ENCODE measurements around the gene TSN. TPM values are rescaled to one million over a fixed set of nuclear protein-coding genes. Genes with fewer than 3 reads are reported as not detected.

TSN gene
- total RNA-seq, 2 experiments from 2014 or later: 49.1 to 50.9 TPM

DNA sequence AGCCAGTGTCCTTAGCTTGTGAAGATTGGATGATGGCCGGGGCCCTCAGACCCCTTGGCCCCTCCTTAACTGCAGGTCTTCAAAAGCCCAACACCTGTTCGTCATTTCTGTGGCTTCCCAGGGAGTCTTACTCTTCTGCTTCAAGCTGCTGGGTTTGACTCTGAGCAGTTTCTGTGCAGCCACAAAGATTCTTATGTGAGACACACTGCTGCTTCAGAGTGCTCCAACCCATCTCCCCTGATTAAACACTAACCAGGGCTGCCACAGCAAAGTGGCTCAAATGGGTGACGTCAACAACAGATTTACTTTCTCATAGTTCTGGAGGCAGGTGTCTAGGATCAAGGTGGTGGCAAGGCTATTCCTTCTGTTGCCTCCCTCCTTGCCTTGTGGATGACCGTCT is 40.8 kb downstream of the TSN start:
- Mint-ChIP-seq H3K4me3 (no peak overlapping the region), H3K4me1 (ENCODE audit: low read depth) (no peaks in the 10 kb centered on the region), H3K9me3 (no peaks in the 10 kb centered on the region), H3K27me3 (peaks cover 31% of the 10 kb centered on the region), H3K36me3 (ENCODE audit: low read depth) (no peaks in the 10 kb centered on the region), H3K27ac (no peak overlapping the region)
- TF ChIP-seq, protein P1, sequence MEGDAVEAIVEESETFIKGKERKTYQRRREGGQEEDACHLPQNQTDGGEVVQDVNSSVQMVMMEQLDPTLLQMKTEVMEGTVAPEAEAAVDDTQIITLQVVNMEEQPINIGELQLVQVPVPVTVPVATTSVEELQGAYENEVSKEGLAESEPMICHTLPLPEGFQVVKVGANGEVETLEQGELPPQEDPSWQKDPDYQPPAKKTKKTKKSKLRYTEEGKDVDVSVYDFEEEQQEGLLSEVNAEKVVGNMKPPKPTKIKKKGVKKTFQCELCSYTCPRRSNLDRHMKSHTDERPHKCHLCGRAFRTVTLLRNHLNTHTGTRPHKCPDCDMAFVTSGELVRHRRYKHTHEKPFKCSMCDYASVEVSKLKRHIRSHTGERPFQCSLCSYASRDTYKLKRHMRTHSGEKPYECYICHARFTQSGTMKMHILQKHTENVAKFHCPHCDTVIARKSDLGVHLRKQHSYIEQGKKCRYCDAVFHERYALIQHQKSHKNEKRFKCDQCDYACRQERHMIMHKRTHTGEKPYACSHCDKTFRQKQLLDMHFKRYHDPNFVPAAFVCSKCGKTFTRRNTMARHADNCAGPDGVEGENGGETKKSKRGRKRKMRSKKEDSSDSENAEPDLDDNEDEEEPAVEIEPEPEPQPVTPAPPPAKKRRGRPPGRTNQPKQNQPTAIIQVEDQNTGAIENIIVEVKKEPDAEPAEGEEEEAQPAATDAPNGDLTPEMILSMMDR (IDR thresholded peaks at IDR 0.05): no peak
- ATAC-seq (ENCODE audit: poor library complexity) (no peak), DNase-seq (no peak)
- H3K27ac ChIP-seq (ENCODE audit: low read depth in 1 of 2, low read length in 2 of 2): no peak overlapping the region
- CTCF ChIA-PET: no interaction called here
- intact Hi-C loops (cut with DNase I, micrococcal nuclease): no loop called here
- POLR2A ChIA-PET: no interaction called here
- no peaks in the 10 kb centered on the region for H3K36me3 ChIP-seq (ENCODE audit: insufficient read depth, low read length)
- H3K4me3 ChIP-seq (ENCODE audit: low read length): no peak overlapping the region
- H3K9me3 ChIP-seq (ENCODE audit: control insufficient read depth in 1 of 2, insufficient read depth in 1 of 2, low read length in 2 of 2): peaks cover under 1 to 2% of the 10 kb centered on the region in 2 experiments
- no peaks in the 10 kb centered on the region for H3K4me1 ChIP-seq (ENCODE audit: insufficient read depth, low read length)
- no peaks in the 10 kb centered on the region for H3K27me3 ChIP-seq (ENCODE audit: control insufficient read depth in 1 of 2, insufficient read depth in 2 of 2, low read length in 2 of 2)

DNA sequence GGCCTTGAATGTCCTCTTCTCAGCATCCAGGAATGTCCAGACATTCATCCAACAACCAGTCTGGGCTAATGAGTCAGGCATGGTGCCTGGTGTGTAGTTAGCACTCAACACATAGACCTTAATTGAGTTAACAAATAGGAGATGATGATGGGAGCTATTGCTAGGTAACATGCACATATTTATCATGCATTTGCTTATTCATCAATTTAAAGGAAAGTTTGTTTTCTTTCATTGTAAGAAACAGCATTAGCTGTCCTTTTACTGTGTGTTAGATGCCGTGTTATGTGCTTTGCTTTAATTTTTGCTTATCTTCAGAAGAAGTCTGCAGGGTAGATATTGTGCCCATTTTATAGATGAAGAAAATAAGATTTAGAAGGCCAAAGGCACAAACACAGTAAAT is 43.2 kb downstream of the TSN start:
- Mint-ChIP-seq H3K4me1 (ENCODE audit: low read depth) (no peaks in the 10 kb centered on the region), H3K27ac (no peak overlapping the region), H3K27me3 (peaks cover 19% of the 10 kb centered on the region), H3K36me3 (ENCODE audit: low read depth) (no peaks in the 10 kb centered on the region), H3K4me3 (no peak overlapping the region), H3K9me3 (peaks cover 6% of the 10 kb centered on the region)
- Histone ChIP-seq H3K27ac (ENCODE audit: low read depth in 1 of 2, low read length in 2 of 2) (no peak overlapping the region), H3K4me3 (ENCODE audit: low read length) (no peak overlapping the region), H3K36me3 (ENCODE audit: insufficient read depth, low read length) (no peaks in the 10 kb centered on the region), H3K4me1 (ENCODE audit: insufficient read depth, low read length) (no peaks in the 10 kb centered on the region), H3K27me3 (ENCODE audit: control insufficient read depth in 1 of 2, insufficient read depth in 2 of 2, low read length in 2 of 2) (no peaks in the 10 kb centered on the region), H3K9me3 (ENCODE audit: control insufficient read depth in 1 of 2, insufficient read depth in 1 of 2, low read length in 2 of 2) (peaks cover 11 to 16% of the 10 kb centered on the region in 2 experiments)
- DNase-seq (no peak), ATAC-seq (ENCODE audit: poor library complexity) (no peak)
- POLR2A ChIA-PET: no interaction called here
- CTCF ChIA-PET: no interaction called here
- TF ChIP-seq, protein P1 (IDR thresholded peaks at IDR 0.05): no peak
- intact Hi-C loops (cut with DNase I, micrococcal nuclease): no loop called here

DNA sequence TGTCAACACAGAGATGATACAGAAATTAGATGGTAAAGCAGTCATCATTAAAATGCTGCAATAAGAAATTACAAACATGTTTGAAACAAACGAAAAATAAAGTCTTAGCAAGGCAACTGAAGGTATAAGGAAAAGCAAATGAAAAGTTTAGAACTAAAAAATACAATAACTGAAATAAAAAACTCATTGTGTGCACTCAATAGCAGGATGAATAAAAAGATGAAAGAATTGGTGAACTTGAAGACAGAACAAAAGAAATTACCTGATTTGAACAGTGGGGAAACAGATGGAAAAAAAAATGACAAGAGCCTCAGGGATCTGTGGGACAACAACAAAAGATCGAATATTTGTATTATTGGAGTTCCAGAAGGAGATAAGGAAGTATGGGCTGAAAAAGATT is 46.5 kb downstream of the TSN start:
- DNase-seq: no peak
- Mint-ChIP-seq H3K4me1 (ENCODE audit: low read depth) (no peaks in the 10 kb centered on the region), H3K27me3 (peaks cover 14% of the 10 kb centered on the region), H3K27ac (no peak overlapping the region), H3K36me3 (ENCODE audit: low read depth) (no peaks in the 10 kb centered on the region), H3K9me3 (peaks cover 6% of the 10 kb centered on the region), H3K4me3 (no peak overlapping the region)
- peaks cover 11 to 16% of the 10 kb centered on the region in 2 experiments for H3K9me3 ChIP-seq (ENCODE audit: control insufficient read depth in 1 of 2, insufficient read depth in 1 of 2, low read length in 2 of 2)
- H3K36me3 ChIP-seq (ENCODE audit: insufficient read depth, low read length): no peaks in the 10 kb centered on the region
- ATAC-seq (ENCODE audit: poor library complexity): no peak
- H3K27me3 ChIP-seq (ENCODE audit: control insufficient read depth in 1 of 2, insufficient read depth in 2 of 2, low read length in 2 of 2): no peaks in the 10 kb centered on the region
- no peak overlapping the region for H3K27ac ChIP-seq (ENCODE audit: low read depth in 1 of 2, low read length in 2 of 2)
- no peak overlapping the region for H3K4me3 ChIP-seq (ENCODE audit: low read length)
- intact Hi-C loops (cut with DNase I, micrococcal nuclease): no loop called here
- TF ChIP-seq, protein P1 (IDR thresholded peaks at IDR 0.05): no peak
- ChIA-PET POLR2A (no interaction called here), CTCF (no interaction called here)
- H3K4me1 ChIP-seq (ENCODE audit: insufficient read depth, low read length): no peaks in the 10 kb centered on the region

Measured in CD4-positive, alpha-beta T cell (primary cell).